ENCODE data around the gene TIMP2. TPM values are rescaled to one million over a fixed set of nuclear protein-coding genes. Genes with fewer than 3 reads are reported as not detected.
A peak's percentile ranks its signal among the peaks of the same experiment; 100 is the strongest.

The TIMP2 gene
- polyA plus RNA-seq, 2 of the 4 experiments (the other 2 are of a cell fraction): 68.1 to 166 TPM

DNA sequence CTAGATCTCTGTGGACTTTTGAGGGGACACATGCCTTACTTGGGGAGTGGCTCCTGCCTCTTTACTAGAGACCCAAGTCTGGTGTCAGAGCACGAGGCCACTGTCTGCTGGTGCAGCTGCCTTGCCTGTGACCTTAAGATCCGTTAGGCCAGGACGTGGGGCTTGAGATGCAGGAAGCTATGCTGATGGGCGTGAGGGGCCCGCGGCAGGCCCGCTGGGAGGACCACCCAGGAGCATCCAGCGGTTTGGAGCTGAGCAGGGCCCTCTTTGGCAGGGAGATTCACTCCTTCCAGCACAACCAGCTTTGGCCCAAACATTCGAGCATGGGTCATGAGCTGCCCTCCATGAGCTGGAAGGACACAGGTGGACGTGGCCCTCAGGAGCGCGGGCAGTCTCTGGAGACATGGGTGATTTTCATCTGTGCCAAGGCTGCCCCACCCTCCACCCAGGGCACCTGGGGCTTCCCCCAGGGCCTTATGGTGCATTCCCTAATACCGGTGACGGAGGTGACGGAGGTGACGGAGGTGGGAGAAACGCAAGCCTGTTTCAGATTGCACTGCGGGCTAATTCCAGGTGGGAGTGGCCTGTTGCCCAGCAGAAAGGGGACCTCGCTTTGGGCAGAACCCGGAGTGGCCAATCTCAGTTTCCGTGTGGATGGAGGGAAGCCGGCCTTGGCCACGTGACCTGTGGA, 41.9 kb upstream of the TIMP2 start:
- H3K4me2 ChIP-seq: no peak overlapping the region
- no peak for DNase-seq (ENCODE audit: low read depth in 1 of 2, low spot score in 1 of 2)
- no peaks in the 10 kb centered on the region for H3K9me3 ChIP-seq
- no peak for ATAC-seq
- H3K27ac ChIP-seq: no peak overlapping the region
- 90% methylated on average over 22 of the region's 23 CpGs for WGBS (ENCODE audit: missing lambda C conversion rate)
- CTCF ChIA-PET: interaction anchor here (0.7 to 12.6 kb wide), 14 partner anchors 9 to 468 kb away, joined by 3 to 321 read pairs (median 3); no protein-coding TSS in a partner anchor
- peaks cover 16% of the 10 kb centered on the region for H3K4me1 ChIP-seq
- H3K4me3 ChIP-seq: no peak overlapping the region
- TF ChIP-seq, protein P1, sequence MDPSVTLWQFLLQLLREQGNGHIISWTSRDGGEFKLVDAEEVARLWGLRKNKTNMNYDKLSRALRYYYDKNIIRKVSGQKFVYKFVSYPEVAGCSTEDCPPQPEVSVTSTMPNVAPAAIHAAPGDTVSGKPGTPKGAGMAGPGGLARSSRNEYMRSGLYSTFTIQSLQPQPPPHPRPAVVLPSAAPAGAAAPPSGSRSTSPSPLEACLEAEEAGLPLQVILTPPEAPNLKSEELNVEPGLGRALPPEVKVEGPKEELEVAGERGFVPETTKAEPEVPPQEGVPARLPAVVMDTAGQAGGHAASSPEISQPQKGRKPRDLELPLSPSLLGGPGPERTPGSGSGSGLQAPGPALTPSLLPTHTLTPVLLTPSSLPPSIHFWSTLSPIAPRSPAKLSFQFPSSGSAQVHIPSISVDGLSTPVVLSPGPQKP (IDR thresholded peaks at IDR 0.05; ENCODE audit: low read depth, low read length): no peak
- TF ChIP-seq, protein P2, sequence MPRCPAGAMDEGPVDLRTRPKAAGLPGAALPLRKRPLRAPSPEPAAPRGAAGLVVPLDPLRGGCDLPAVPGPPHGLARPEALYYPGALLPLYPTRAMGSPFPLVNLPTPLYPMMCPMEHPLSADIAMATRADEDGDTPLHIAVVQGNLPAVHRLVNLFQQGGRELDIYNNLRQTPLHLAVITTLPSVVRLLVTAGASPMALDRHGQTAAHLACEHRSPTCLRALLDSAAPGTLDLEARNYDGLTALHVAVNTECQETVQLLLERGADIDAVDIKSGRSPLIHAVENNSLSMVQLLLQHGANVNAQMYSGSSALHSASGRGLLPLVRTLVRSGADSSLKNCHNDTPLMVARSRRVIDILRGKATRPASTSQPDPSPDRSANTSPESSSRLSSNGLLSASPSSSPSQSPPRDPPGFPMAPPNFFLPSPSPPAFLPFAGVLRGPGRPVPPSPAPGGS (IDR thresholded peaks at IDR 0.05): no peak
- no peak for TF ChIP-seq SMC3 (IDR thresholded peaks at IDR 0.05)
- no peak for FAIRE-seq
- POLR2A ChIA-PET: no interaction called here

DNA sequence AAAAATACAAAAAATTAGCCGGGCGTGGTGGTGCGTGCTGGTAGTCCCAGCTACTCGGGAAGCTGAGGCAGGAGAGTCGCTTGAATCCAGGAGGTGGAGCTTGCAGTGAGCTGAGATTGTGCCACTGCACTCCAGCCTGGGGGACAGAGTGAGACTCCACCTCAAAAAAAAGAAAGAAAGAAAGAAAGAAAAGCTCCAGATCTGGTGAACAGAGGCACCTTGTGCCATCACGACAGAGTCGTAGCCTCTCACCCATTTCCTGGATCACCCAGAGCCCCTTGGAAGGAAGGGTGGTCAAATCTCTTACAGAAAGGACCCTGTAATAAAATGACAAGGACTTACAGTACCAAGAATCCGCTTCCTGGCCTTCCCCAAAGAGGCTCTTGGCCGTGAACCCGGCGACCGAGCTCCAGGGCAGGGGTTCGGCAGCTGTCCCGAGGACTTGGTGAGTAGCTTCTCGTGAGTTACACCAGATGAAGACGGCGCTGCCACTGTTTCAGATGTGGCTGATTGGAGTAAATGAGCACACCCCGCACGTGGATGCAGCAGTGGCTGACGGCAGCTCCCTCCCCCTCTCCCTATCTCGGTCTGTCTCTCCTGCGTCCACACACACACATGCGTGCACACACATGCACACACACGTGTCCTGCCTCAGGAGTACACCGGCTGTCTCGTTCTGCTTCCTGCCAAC, 41.1 kb upstream of the TIMP2 start:
- Histone ChIP-seq H3K4me2 (no peak overlapping the region), H3K4me1 (peaks cover 15% of the 10 kb centered on the region), H3K4me3 (no peak overlapping the region), H3K9me3 (no peaks in the 10 kb centered on the region), H3K27ac (0 out of 6 replicates have a peak overlapping the region, but pooled peaks of 1 of the 2 experiments have one; percentile 6)
- TF ChIP-seq ESRRA (IDR thresholded peaks at IDR 0.05; ENCODE audit: borderline replicate concordance, low read length) (no peak), RARB (CRISPR knock-in tag; IDR thresholded peaks at IDR 0.05) (no peak), CBX8 (IDR thresholded peaks at IDR 0.05) (no peak), CHD2 (IDR thresholded peaks at IDR 0.05; ENCODE audit: low read length, partially characterized antibody) (no peak), MAZ (IDR thresholded peaks at IDR 0.05; ENCODE audit: borderline replicate concordance, low read depth, low read length) (no peak), BHLHE40 (IDR thresholded peaks at IDR 0.05; ENCODE audit: low read depth, low read length) (no peak), KDM5A (IDR thresholded peaks at IDR 0.05) (no peak), FOSL2 (IDR thresholded peaks at IDR 0.05) (no peak), FOSL2 (CRISPR knock-in tag; IDR thresholded peaks at IDR 0.05) (no peak), ZFP36 (IDR thresholded peaks at IDR 0.05; ENCODE audit: borderline replicate concordance, partially characterized antibody) (no peak), FOSB (CRISPR knock-in tag; IDR thresholded peaks at IDR 0.05) (no peak), HDAC2 (IDR thresholded peaks at IDR 0.05) (no peak), SMC3 (IDR thresholded peaks at IDR 0.05) (no peak), HOXB13 (CRISPR knock-in tag; IDR thresholded peaks at IDR 0.05; ENCODE audit: low read depth) (no peak), TFCP2L1 (CRISPR knock-in tag; IDR thresholded peaks at IDR 0.05) (no peak), TP53 (CRISPR knock-in tag; IDR thresholded peaks at IDR 0.05) (no peak), ZNF302 (CRISPR knock-in tag; IDR thresholded peaks at IDR 0.05) (no peak)
- TF ChIP-seq, protein P3, sequence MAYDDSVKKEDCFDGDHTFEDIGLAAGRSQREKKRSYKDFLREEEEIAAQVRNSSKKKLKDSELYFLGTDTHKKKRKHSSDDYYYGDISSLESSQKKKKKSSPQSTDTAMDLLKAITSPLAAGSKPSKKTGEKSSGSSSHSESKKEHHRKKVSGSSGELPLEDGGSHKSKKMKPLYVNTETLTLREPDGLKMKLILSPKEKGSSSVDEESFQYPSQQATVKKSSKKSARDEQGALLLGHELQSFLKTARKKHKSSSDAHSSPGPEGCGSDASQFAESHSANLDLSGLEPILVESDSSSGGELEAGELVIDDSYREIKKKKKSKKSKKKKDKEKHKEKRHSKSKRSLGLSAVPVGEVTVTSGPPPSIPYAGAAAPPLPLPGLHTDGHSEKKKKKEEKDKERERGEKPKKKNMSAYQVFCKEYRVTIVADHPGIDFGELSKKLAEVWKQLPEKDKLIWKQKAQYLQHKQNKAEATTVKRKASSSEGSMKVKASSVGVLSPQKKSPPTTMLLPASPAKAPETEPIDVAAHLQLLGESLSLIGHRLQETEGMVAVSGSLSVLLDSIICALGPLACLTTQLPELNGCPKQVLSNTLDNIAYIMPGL (CRISPR knock-in tag; IDR thresholded peaks at IDR 0.05; ENCODE audit: borderline replicate concordance): no peak
- TF ChIP-seq, protein P4, sequence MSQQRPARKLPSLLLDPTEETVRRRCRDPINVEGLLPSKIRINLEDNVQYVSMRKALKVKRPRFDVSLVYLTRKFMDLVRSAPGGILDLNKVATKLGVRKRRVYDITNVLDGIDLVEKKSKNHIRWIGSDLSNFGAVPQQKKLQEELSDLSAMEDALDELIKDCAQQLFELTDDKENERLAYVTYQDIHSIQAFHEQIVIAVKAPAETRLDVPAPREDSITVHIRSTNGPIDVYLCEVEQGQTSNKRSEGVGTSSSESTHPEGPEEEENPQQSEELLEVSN (IDR thresholded peaks at IDR 0.05; ENCODE audit: borderline replicate concordance, low read depth): no peak
- TF ChIP-seq, protein P5, sequence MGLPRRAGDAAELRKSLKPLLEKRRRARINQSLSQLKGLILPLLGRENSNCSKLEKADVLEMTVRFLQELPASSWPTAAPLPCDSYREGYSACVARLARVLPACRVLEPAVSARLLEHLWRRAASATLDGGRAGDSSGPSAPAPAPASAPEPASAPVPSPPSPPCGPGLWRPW (IDR thresholded peaks at IDR 0.05): no peak
- FAIRE-seq: no peak
- 87% methylated on average over 26 of the region's 26 CpGs for WGBS (ENCODE audit: missing lambda C conversion rate)
- no peak for DNase-seq (ENCODE audit: low read depth in 1 of 2, low spot score in 1 of 2)
- ChIA-PET POLR2A (interaction anchor here (0.9 kb wide), 1 partner anchor 30 kb away, joined by 3 read pairs; no protein-coding TSS in a partner anchor), CTCF (interaction anchor here (0.8 to 12.6 kb wide), 13 partner anchors 8 to 121 kb away, joined by 3 to 321 read pairs (median 4); no protein-coding TSS in a partner anchor)
- no peak for ATAC-seq
